ENCODE measurements around the gene GUCY1A2.

GUCY1A2 gene

DNA sequence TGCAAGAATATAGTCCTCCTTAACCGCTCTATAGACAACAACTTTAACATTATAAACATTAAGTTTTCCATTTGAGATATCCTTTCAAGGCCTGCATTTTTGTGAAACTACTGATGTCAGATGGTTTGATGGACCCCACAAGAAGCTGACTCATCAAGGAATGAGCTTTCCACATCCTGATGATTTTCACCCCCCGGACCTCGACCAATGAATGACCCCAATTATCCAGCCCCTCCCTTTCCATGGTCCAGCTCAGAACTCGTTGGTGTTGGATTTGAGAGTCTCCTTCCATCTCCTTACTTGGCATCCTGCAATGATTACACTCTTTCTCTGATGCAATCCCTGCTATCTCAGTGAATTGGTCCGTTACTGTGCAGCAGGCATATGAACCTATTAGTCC is 31.8 kb upstream of the GUCY1A2 start:
- no peak overlapping the region for H3K27ac ChIP-seq (ENCODE audit: low read length)
- DNase-seq (no peak), ATAC-seq (ENCODE audit: insufficient read depth, low read depth) (no peak)
- no peaks in the 10 kb centered on the region for H3K36me3 ChIP-seq (ENCODE audit: insufficient read depth, low read length)
- H3K27me3 ChIP-seq (ENCODE audit: insufficient read depth, low read length, poor library complexity) = no peaks in the 10 kb centered on the region
- no peak overlapping the region for H3K4me3 ChIP-seq (ENCODE audit: low read depth in 1 of 2, low read length in 2 of 2)
- H3K9me3 ChIP-seq (ENCODE audit: insufficient read depth, low read length, severe bottlenecking) = peaks cover 39% of the 10 kb centered on the region
- no peaks in the 10 kb centered on the region for H3K79me2 ChIP-seq (ENCODE audit: insufficient read depth, low read length)
- H3K9ac ChIP-seq (ENCODE audit: low read depth, low read length) = no peak overlapping the region
- H3K4me2 ChIP-seq (ENCODE audit: insufficient read depth, low read length) = no peak overlapping the region
- H4K20me1 ChIP-seq (ENCODE audit: insufficient read depth, low read length) = no peaks in the 10 kb centered on the region
- TF ChIP-seq EZH2 (IDR thresholded peaks at IDR 0.05; ENCODE audit: borderline replicate concordance, low read depth, low read length, severe bottlenecking) = no peak
- TF ChIP-seq, protein P1, sequence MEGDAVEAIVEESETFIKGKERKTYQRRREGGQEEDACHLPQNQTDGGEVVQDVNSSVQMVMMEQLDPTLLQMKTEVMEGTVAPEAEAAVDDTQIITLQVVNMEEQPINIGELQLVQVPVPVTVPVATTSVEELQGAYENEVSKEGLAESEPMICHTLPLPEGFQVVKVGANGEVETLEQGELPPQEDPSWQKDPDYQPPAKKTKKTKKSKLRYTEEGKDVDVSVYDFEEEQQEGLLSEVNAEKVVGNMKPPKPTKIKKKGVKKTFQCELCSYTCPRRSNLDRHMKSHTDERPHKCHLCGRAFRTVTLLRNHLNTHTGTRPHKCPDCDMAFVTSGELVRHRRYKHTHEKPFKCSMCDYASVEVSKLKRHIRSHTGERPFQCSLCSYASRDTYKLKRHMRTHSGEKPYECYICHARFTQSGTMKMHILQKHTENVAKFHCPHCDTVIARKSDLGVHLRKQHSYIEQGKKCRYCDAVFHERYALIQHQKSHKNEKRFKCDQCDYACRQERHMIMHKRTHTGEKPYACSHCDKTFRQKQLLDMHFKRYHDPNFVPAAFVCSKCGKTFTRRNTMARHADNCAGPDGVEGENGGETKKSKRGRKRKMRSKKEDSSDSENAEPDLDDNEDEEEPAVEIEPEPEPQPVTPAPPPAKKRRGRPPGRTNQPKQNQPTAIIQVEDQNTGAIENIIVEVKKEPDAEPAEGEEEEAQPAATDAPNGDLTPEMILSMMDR (IDR thresholded peaks at IDR 0.05; ENCODE audit: borderline replicate concordance, extremely low read depth, low read length, poor library complexity, severe bottlenecking) = no peak
- H3K4me1 ChIP-seq (ENCODE audit: insufficient read depth, low read length) = no peaks in the 10 kb centered on the region
- no peak overlapping the region for H2AFZ ChIP-seq (ENCODE audit: low read depth, low read length)

DNA sequence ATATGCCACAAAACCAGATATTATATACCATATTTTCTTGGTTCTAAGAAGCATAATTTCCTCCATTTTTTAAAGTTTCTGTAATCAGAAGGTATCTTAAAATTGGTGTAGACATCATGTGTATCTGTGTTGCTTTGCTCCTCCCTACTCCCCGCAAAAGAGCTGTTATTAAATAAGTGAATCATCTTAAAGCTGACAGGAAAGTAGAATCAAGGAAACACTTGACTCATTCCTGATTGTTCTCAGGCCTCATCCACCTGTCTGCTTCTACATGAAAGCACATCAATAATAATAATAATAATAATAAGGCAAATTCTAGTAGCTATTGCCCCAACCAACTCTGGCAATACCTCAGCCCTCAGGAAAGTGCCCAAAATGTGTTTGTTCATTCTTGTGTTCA is 26.2 kb upstream of the GUCY1A2 start:
- DNase-seq (no peak), ATAC-seq (ENCODE audit: insufficient read depth, low read depth) (no peak)
- no peak overlapping the region for H3K9ac ChIP-seq (ENCODE audit: low read depth, low read length)
- H3K9me3 ChIP-seq (ENCODE audit: insufficient read depth, low read length, severe bottlenecking) = peaks cover 5% of the 10 kb centered on the region
- no peaks in the 10 kb centered on the region for H3K4me1 ChIP-seq (ENCODE audit: insufficient read depth, low read length)
- H3K27ac ChIP-seq (ENCODE audit: low read length) = no peak overlapping the region
- H3K79me2 ChIP-seq (ENCODE audit: insufficient read depth, low read length) = no peaks in the 10 kb centered on the region
- no peak for TF ChIP-seq EZH2 (IDR thresholded peaks at IDR 0.05; ENCODE audit: borderline replicate concordance, low read depth, low read length, severe bottlenecking)
- TF ChIP-seq, protein P1 (IDR thresholded peaks at IDR 0.05; ENCODE audit: borderline replicate concordance, extremely low read depth, low read length, poor library complexity, severe bottlenecking) = no peak
- H3K4me2 ChIP-seq (ENCODE audit: insufficient read depth, low read length) = no peak overlapping the region
- no peak overlapping the region for H3K4me3 ChIP-seq (ENCODE audit: low read depth in 1 of 2, low read length in 2 of 2)
- H4K20me1 ChIP-seq (ENCODE audit: insufficient read depth, low read length) = no peaks in the 10 kb centered on the region
- H2AFZ ChIP-seq (ENCODE audit: low read depth, low read length) = no peak overlapping the region
- no peaks in the 10 kb centered on the region for H3K36me3 ChIP-seq (ENCODE audit: insufficient read depth, low read length)
- no peaks in the 10 kb centered on the region for H3K27me3 ChIP-seq (ENCODE audit: insufficient read depth, low read length, poor library complexity)

DNA sequence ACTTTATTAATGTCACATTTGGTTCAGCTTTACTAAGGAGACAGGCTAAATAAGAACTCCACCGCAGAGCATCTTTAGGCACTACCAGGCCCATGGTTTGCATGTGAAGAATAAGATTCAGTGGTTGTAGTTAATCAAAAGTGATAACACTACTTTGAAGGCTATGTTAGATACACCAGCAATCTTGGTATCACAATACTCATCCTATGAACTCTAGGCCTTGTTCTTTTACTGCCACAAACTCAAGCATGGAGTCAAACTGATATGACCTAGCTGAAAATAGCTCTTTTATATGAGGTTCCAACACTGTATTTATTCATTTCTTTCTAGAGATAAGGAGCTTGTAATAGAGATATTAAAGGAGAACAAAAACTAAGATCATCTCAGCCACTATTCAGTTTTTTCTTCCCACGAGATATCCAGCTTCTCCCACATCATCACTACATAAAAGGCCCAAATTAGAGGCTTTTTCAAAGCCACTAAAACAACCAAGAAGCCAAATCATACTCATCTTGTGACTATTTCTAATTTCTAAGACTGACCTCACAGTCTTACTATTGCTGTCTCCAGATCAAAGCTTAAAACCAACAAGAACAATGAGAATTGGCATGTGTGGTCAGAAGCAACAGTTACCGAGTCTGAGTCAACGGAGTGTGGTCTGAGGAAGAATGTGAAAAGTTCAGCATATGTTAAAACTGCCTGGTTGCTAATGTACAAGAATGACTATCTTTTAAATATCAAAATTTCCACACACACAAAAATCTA is 25.1 kb upstream of the GUCY1A2 start:
- H3K79me2 ChIP-seq (ENCODE audit: insufficient read depth, low read length) = no peaks in the 10 kb centered on the region
- H3K4me1 ChIP-seq (ENCODE audit: insufficient read depth, low read length) = no peaks in the 10 kb centered on the region
- no peak overlapping the region for H3K9ac ChIP-seq (ENCODE audit: low read depth, low read length)
- H3K4me3 ChIP-seq (ENCODE audit: low read depth in 1 of 2, low read length in 2 of 2) = no peak overlapping the region
- peaks cover 3% of the 10 kb centered on the region for H3K9me3 ChIP-seq (ENCODE audit: insufficient read depth, low read length, severe bottlenecking)
- ATAC-seq (ENCODE audit: insufficient read depth, low read depth) (peak; percentile 77), DNase-seq (no peak)
- peak overlapping the region; percentile 8; the same call in 1 of the 2 replicates for H2AFZ ChIP-seq (ENCODE audit: low read depth, low read length)
- no peak for TF ChIP-seq EZH2 (IDR thresholded peaks at IDR 0.05; ENCODE audit: borderline replicate concordance, low read depth, low read length, severe bottlenecking)
- TF ChIP-seq, protein P1 (IDR thresholded peaks at IDR 0.05; ENCODE audit: borderline replicate concordance, extremely low read depth, low read length, poor library complexity, severe bottlenecking) = no peak
- no peak overlapping the region for H3K4me2 ChIP-seq (ENCODE audit: insufficient read depth, low read length)
- H3K27ac ChIP-seq (ENCODE audit: low read length) = no peak overlapping the region
- H3K27me3 ChIP-seq (ENCODE audit: insufficient read depth, low read length, poor library complexity) = no peaks in the 10 kb centered on the region
- H3K36me3 ChIP-seq (ENCODE audit: insufficient read depth, low read length) = no peaks in the 10 kb centered on the region
- no peaks in the 10 kb centered on the region for H4K20me1 ChIP-seq (ENCODE audit: insufficient read depth, low read length)

Measured in DND-41 (cell line).